Neural cell (in vitro differentiated cells): ENCODE results near the gene TRIM6.

ENCODE experiments used
- EP300 ChIP-seq: fragments of 450-650 bp; conservative IDR thresholded peaks from 2 replicates; pipeline ENCODE4 v1.6.1; 2014; ENCODE audit warnings: antibody characterized with exemption, mild to moderate bottlenecking, moderate library complexity; ENCODE audit not compliant: poor library complexity, severe bottlenecking
- EZH2 ChIP-seq: fragments of 200-600, 300-800 bp; shearing (Covaris generic), sonication (generic); IDR thresholded peaks from 2 replicates; pipeline ENCODE4 v1.6.1; 2014; ENCODE audit warnings: antibody characterized with exemption, low read length, borderline replicate concordance, mild to moderate bottlenecking; ENCODE audit not compliant: insufficient read depth, poor library complexity, severe bottlenecking
- MXI1 ChIP-seq: fragments of 450-650 bp; conservative IDR thresholded peaks from 2 replicates; pipeline ENCODE4 v1.6.1; 2014; ENCODE audit warnings: antibody characterized with exemption, mild to moderate bottlenecking; ENCODE audit not compliant: poor library complexity, severe bottlenecking
- POLR2AphosphoS5 ChIP-seq: IDR thresholded peaks from 2 replicates; pipeline ENCODE4 v1.6.1; 2012
- RAD21 ChIP-seq: fragments of 450-650 bp; conservative IDR thresholded peaks from 2 replicates; pipeline ENCODE4 v1.6.1; 2014; ENCODE audit warnings: antibody characterized with exemption, mild to moderate bottlenecking, moderate library complexity
- TAF1 ChIP-seq: IDR thresholded peaks from 2 replicates; pipeline ENCODE4 v1.6.1; 2012; ENCODE audit warnings: low read depth
- TF ChIP-seq, protein P1 (sequence below): fragments of 450-650 bp; IDR thresholded peaks from 2 replicates; pipeline ENCODE4 v1.5.1; 2014; ENCODE audit warnings: antibody characterized with exemption, mild to moderate bottlenecking, moderate library complexity; ENCODE audit not compliant: poor library complexity, severe bottlenecking
- TF ChIP-seq, protein P2 (sequence below): IDR thresholded peaks from 2 replicates; pipeline ENCODE4 v1.6.1; 2012; ENCODE audit warnings: borderline replicate concordance

DNA sequence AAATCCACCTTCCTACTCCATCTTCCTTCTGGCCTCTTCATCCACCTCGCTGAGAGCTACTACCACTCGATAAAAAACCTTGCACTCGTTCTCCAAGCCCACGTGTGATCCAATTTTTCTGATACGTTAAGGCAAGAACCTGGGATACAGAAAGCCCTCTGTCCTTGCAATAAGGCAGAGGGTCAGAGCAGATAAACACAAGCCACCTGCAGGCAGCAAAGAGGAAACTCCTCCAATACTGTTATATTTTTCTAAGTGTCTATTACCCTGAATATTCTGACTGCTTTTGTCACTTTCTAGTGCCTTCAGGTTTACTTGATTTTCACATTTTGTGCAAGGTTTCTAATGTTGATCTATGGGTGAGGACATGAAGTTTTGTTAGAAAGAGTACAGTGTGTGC, 61.9 kb downstream of the TRIM6 start:
- TF ChIP-seq POLR2AphosphoS5 (no peak), RAD21 (no peak), EZH2 (no peak), EP300 (no peak), MXI1 (no peak), TAF1 (no peak)
- TF ChIP-seq, protein P1, sequence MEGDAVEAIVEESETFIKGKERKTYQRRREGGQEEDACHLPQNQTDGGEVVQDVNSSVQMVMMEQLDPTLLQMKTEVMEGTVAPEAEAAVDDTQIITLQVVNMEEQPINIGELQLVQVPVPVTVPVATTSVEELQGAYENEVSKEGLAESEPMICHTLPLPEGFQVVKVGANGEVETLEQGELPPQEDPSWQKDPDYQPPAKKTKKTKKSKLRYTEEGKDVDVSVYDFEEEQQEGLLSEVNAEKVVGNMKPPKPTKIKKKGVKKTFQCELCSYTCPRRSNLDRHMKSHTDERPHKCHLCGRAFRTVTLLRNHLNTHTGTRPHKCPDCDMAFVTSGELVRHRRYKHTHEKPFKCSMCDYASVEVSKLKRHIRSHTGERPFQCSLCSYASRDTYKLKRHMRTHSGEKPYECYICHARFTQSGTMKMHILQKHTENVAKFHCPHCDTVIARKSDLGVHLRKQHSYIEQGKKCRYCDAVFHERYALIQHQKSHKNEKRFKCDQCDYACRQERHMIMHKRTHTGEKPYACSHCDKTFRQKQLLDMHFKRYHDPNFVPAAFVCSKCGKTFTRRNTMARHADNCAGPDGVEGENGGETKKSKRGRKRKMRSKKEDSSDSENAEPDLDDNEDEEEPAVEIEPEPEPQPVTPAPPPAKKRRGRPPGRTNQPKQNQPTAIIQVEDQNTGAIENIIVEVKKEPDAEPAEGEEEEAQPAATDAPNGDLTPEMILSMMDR = no peak
- TF ChIP-seq, protein P2, sequence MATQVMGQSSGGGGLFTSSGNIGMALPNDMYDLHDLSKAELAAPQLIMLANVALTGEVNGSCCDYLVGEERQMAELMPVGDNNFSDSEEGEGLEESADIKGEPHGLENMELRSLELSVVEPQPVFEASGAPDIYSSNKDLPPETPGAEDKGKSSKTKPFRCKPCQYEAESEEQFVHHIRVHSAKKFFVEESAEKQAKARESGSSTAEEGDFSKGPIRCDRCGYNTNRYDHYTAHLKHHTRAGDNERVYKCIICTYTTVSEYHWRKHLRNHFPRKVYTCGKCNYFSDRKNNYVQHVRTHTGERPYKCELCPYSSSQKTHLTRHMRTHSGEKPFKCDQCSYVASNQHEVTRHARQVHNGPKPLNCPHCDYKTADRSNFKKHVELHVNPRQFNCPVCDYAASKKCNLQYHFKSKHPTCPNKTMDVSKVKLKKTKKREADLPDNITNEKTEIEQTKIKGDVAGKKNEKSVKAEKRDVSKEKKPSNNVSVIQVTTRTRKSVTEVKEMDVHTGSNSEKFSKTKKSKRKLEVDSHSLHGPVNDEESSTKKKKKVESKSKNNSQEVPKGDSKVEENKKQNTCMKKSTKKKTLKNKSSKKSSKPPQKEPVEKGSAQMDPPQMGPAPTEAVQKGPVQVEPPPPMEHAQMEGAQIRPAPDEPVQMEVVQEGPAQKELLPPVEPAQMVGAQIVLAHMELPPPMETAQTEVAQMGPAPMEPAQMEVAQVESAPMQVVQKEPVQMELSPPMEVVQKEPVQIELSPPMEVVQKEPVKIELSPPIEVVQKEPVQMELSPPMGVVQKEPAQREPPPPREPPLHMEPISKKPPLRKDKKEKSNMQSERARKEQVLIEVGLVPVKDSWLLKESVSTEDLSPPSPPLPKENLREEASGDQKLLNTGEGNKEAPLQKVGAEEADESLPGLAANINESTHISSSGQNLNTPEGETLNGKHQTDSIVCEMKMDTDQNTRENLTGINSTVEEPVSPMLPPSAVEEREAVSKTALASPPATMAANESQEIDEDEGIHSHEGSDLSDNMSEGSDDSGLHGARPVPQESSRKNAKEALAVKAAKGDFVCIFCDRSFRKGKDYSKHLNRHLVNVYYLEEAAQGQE = no peak
